NB4 (cell line): ENCODE measurements around the gene GRM5.

Source experiments
- MYC ChIP-seq: IDR thresholded peaks from 2 replicates; pipeline ENCODE4 v1.6.1; 2011; ENCODE audit warnings: low read depth, low read length
- POLR2A ChIP-seq: IDR thresholded peaks from 2 replicates; pipeline ENCODE4 v1.6.1; 2011; ENCODE audit warnings: mild to moderate bottlenecking; ENCODE audit not compliant: insufficient read length; ENCODE audit errors: extremely low read depth
- TF ChIP-seq, protein P1 (sequence below): IDR thresholded peaks from one replicate; pipeline ENCODE4 v1.5.1; 2012; ENCODE audit warnings: low read depth, low read length
- TF ChIP-seq, protein P2 (sequence below): IDR thresholded peaks from 2 replicates; pipeline ENCODE4 v1.6.1; 2011; ENCODE audit warnings: low read depth, low read length

DNA sequence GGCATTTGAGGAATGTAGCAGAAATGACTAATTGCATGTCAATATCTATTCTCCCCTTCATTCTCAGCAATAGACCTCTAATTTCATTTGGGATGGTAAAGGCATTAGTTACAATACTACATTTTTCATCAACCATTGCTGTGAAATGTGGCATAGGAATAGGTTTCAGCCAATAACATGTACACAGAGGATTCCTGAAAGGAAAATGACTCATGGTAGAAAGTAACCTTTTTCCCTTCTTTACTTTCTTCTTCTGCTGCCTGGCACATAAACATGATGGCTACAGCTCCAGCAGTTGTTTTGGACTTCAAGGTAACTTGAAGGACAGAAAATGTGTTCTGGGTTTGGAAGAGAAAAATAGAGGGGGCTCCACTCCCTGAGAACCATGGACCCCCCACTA lies 496.4 kb downstream of the GRM5 start:
- TF ChIP-seq, protein P1, sequence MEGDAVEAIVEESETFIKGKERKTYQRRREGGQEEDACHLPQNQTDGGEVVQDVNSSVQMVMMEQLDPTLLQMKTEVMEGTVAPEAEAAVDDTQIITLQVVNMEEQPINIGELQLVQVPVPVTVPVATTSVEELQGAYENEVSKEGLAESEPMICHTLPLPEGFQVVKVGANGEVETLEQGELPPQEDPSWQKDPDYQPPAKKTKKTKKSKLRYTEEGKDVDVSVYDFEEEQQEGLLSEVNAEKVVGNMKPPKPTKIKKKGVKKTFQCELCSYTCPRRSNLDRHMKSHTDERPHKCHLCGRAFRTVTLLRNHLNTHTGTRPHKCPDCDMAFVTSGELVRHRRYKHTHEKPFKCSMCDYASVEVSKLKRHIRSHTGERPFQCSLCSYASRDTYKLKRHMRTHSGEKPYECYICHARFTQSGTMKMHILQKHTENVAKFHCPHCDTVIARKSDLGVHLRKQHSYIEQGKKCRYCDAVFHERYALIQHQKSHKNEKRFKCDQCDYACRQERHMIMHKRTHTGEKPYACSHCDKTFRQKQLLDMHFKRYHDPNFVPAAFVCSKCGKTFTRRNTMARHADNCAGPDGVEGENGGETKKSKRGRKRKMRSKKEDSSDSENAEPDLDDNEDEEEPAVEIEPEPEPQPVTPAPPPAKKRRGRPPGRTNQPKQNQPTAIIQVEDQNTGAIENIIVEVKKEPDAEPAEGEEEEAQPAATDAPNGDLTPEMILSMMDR, result no peak
- TF ChIP-seq, protein P2, sequence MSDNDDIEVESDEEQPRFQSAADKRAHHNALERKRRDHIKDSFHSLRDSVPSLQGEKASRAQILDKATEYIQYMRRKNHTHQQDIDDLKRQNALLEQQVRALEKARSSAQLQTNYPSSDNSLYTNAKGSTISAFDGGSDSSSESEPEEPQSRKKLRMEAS, result no peak
- TF ChIP-seq POLR2A, result no peak
- no peak for TF ChIP-seq MYC
